HG02588 (cell line): Measurements from ENCODE around the gene POFUT2.

ENCODE experiments used
- ATAC-seq: cut with Tn5 transposase; IDR thresholded peaks from one replicate; pipeline ENCODE4 v1.9.1; 2021; ENCODE audit warnings: mild to moderate bottlenecking, moderate library complexity; ENCODE audit not compliant: unreplicated experiment

Gene POFUT2

GRCh38 chr21:45252448-45252925 lies 35.2 kb downstream of the POFUT2 start:
- no peak for ATAC-seq

GRCh38 chr21:45251635-45252447 lies 35.9 kb downstream of the POFUT2 start:
- no peak for ATAC-seq

- ATAC-seq, result no peak
Observed at GRCh38 chr21:45250914-45251634, 36.6 kb downstream of the POFUT2 start.

GRCh38 chr21:45250272-45250671 lies 37.4 kb downstream of the POFUT2 start:
- ATAC-seq, result no peak

GRCh38 chr21:45249626-45250025 lies 38.1 kb downstream of the POFUT2 start:
- ATAC-seq, result no peak

- no peak for ATAC-seq
Observed at GRCh38 chr21:45248893-45249381, 38.8 kb downstream of the POFUT2 start.

- ATAC-seq, result no peak
Observed at GRCh38 chr21:45248301-45248892, 39.3 kb downstream of the POFUT2 start.

GRCh38 chr21:45246386-45247320 lies 41.0 kb downstream of the POFUT2 start:
- ATAC-seq, result no peak

GRCh38 chr21:45244799-45245340 lies 42.8 kb downstream of the POFUT2 start:
- ATAC-seq, result no peak

- no peak for ATAC-seq
Observed at GRCh38 chr21:45243603-45244002, 44.1 kb downstream of the POFUT2 start.

GRCh38 chr21:45241357-45241756 lies 46.3 kb downstream of the POFUT2 start:
- no peak for ATAC-seq

GRCh38 chr21:45237401-45237800 lies 50.3 kb downstream of the POFUT2 start:
- ATAC-seq, result no peak

- no peak for ATAC-seq
Observed at GRCh38 chr21:45236481-45236880, 51.2 kb downstream of the POFUT2 start.

GRCh38 chr21:45235488-45235887 lies 52.2 kb downstream of the POFUT2 start:
- ATAC-seq, result no peak

GRCh38 chr21:45234965-45235364 lies 52.7 kb downstream of the POFUT2 start:
- no peak for ATAC-seq

GRCh38 chr21:45234127-45234526 lies 53.6 kb downstream of the POFUT2 start:
- ATAC-seq, result no peak

GRCh38 chr21:45231705-45232104 lies 56.0 kb downstream of the POFUT2 start:
- no peak for ATAC-seq

GRCh38 chr21:45228656-45229240 lies 58.9 kb downstream of the POFUT2 start:
- no peak for ATAC-seq

- ATAC-seq, result no peak
Observed at GRCh38 chr21:45228171-45228641, 59.5 kb downstream of the POFUT2 start.

- ATAC-seq, result no peak
Observed at GRCh38 chr21:45227735-45228134, 60.0 kb downstream of the POFUT2 start.
